Measurements from ENCODE around the gene KAZN. TPM values are rescaled to one million over a fixed set of nuclear protein-coding genes. Genes with fewer than 3 reads are reported as not detected.

The KAZN gene
- polyA plus RNA-seq, 2 of the 4 experiments (the other 2 are of a cell fraction) = 1.3 to 1.9 TPM

GRCh38 chr1:14822493-14822892 is 224.0 kb downstream of the KAZN start:
- ChIA-PET CTCF (no interaction called here), POLR2A (no interaction called here)
- FAIRE-seq = no peak
- TF ChIP-seq ZC3H11A (IDR thresholded peaks at IDR 0.05) = no peak
- Histone ChIP-seq H3K4me3 (no peak overlapping the region), H3K4me1 (no peaks in the 10 kb centered on the region), H3K9me3 (no peaks in the 10 kb centered on the region), H3K4me2 (no peak overlapping the region), H3K27ac (no peak overlapping the region)
- WGBS (ENCODE audit: missing lambda C conversion rate) = 61% methylated on average over 14 of the region's 14 CpGs
- ATAC-seq = no peak
- DNase-seq (ENCODE audit: low read depth in 1 of 2, low spot score in 1 of 2) = no peak

- POLR2A ChIA-PET = no interaction called here
- Histone ChIP-seq H3K9me3 (no peaks in the 10 kb centered on the region), H3K4me2 (no peak overlapping the region), H3K4me3 (no peak overlapping the region), H3K27ac (no peak overlapping the region), H3K4me1 (no peaks in the 10 kb centered on the region)
- no peak for FAIRE-seq
- DNase-seq (ENCODE audit: low read depth in 1 of 2, low spot score in 1 of 2) = no peak
- CTCF ChIA-PET = no interaction called here
- ATAC-seq = no peak
- WGBS (ENCODE audit: missing lambda C conversion rate) = 33% methylated on average over 11 of the region's 14 CpGs
- TF ChIP-seq, protein P1, sequence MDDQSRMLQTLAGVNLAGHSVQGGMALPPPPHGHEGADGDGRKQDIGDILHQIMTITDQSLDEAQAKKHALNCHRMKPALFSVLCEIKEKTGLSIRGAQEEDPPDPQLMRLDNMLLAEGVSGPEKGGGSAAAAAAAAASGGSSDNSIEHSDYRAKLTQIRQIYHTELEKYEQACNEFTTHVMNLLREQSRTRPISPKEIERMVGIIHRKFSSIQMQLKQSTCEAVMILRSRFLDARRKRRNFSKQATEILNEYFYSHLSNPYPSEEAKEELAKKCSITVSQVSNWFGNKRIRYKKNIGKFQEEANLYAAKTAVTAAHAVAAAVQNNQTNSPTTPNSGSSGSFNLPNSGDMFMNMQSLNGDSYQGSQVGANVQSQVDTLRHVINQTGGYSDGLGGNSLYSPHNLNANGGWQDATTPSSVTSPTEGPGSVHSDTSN (IDR thresholded peaks at IDR 0.05) = no peak
- TF ChIP-seq ZNF302 (CRISPR knock-in tag; IDR thresholded peaks at IDR 0.05) (no peak), HOXB13 (CRISPR knock-in tag; IDR thresholded peaks at IDR 0.05; ENCODE audit: low read depth) (no peak), FOSL2 (IDR thresholded peaks at IDR 0.05) (no peak), FOSL2 (CRISPR knock-in tag; IDR thresholded peaks at IDR 0.05) (no peak), HOXB5 (CRISPR knock-in tag; IDR thresholded peaks at IDR 0.05) (no peak), JUNB (IDR thresholded peaks at IDR 0.05) (no peak), RAD21 (conservative IDR thresholded peaks at IDR 0.05 in 1 of 2, IDR thresholded peaks at IDR 0.05 in 1 of 2) (no peak), EP300 (IDR thresholded peaks at IDR 0.05) (no peak), MAX (IDR thresholded peaks at IDR 0.05) (no peak), CBX8 (IDR thresholded peaks at IDR 0.05) (no peak), REST (IDR thresholded peaks at IDR 0.05) (no peak), BHLHE40 (IDR thresholded peaks at IDR 0.05; ENCODE audit: low read depth, low read length) (no peak)
- TF ChIP-seq, protein P2, sequence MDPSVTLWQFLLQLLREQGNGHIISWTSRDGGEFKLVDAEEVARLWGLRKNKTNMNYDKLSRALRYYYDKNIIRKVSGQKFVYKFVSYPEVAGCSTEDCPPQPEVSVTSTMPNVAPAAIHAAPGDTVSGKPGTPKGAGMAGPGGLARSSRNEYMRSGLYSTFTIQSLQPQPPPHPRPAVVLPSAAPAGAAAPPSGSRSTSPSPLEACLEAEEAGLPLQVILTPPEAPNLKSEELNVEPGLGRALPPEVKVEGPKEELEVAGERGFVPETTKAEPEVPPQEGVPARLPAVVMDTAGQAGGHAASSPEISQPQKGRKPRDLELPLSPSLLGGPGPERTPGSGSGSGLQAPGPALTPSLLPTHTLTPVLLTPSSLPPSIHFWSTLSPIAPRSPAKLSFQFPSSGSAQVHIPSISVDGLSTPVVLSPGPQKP (IDR thresholded peaks at IDR 0.05; ENCODE audit: low read depth, low read length) = no peak
Measured at GRCh38 chr1:14822996-14823395, 224.5 kb downstream of the KAZN start.

- FAIRE-seq (no peak), DNase-seq (ENCODE audit: low read depth in 1 of 2, low spot score in 1 of 2) (no peak), ATAC-seq (no peak)
- no peak overlapping the region for H3K4me2 ChIP-seq
- no peak overlapping the region for H3K4me3 ChIP-seq
- no peaks in the 10 kb centered on the region for H3K4me1 ChIP-seq
- H3K9me3 ChIP-seq = no peaks in the 10 kb centered on the region
- ChIA-PET CTCF (interaction anchor here (0.6 kb wide), 1 partner anchor 542 kb away, joined by 3 read pairs; no protein-coding TSS in a partner anchor), POLR2A (no interaction called here)
- H3K27ac ChIP-seq = no peak overlapping the region
- WGBS (ENCODE audit: missing lambda C conversion rate) = 70% methylated on average over 6 of the region's 6 CpGs
- TF ChIP-seq, protein P1 (IDR thresholded peaks at IDR 0.05) = no peak
- TF ChIP-seq KDM1A (IDR thresholded peaks at IDR 0.05; ENCODE audit: low read depth) (no peak), EP300 (IDR thresholded peaks at IDR 0.05) (no peak), HDAC2 (IDR thresholded peaks at IDR 0.05) (no peak), FOSL2 (IDR thresholded peaks at IDR 0.05) (no peak), FOSL2 (CRISPR knock-in tag; IDR thresholded peaks at IDR 0.05) (no peak), JUN (IDR thresholded peaks at IDR 0.05) (no peak), CTCF (IDR thresholded peaks at IDR 0.05) (no peak), FOXS1 (CRISPR knock-in tag; IDR thresholded peaks at IDR 0.05) (no peak), ZNF302 (CRISPR knock-in tag; IDR thresholded peaks at IDR 0.05) (no peak), HOXB13 (CRISPR knock-in tag; IDR thresholded peaks at IDR 0.05; ENCODE audit: low read depth) (no peak)
Measured at GRCh38 chr1:14824314-14824915, 225.9 kb downstream of the KAZN start.

All from A549 (cell line).